ENCODE measurements around the gene CALB2.
A peak's percentile ranks its signal among the peaks of the same experiment; 100 is the strongest.

The CALB2 gene, protein sequence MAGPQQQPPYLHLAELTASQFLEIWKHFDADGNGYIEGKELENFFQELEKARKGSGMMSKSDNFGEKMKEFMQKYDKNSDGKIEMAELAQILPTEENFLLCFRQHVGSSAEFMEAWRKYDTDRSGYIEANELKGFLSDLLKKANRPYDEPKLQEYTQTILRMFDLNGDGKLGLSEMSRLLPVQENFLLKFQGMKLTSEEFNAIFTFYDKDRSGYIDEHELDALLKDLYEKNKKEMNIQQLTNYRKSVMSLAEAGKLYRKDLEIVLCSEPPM

GRCh38 chr16:71358464-71358998 is at the start of gene CALB2:
CALB2 (plus strand) TSS chr16:71358723; CDS start chr16:71358793, 70 bp downstream.
- no peak for TF ChIP-seq CREB1 (IDR thresholded peaks at IDR 0.05; ENCODE audit: low read depth)
- TF ChIP-seq RAD21 (IDR thresholded peaks at IDR 0.05; ENCODE audit: low read depth), result peak; percentile 75
- peak; percentile 46; the same call in 1 of the 2 replicates for TF ChIP-seq EGR1 (IDR thresholded peaks at IDR 0.05)
- TF ChIP-seq CEBPB (IDR thresholded peaks at IDR 0.05), result no peak

- peak; percentile 80 for TF ChIP-seq RAD21 (IDR thresholded peaks at IDR 0.05; ENCODE audit: low read depth)
- 0 out of 2 replicates have a peak, but pooled peaks have one; percentile 45 for TF ChIP-seq ZBTB7A (IDR thresholded peaks at IDR 0.05; ENCODE audit: low read depth)
- no peak for TF ChIP-seq NFIC (IDR thresholded peaks at IDR 0.05)
These were observed 46.9 kb upstream of the CALB2 start for GRCh38 chr16:71311553-71312158.

- TF ChIP-seq MAX (IDR thresholded peaks at IDR 0.05), result no peak
- TF ChIP-seq USF1 (IDR thresholded peaks at IDR 0.05), result no peak
- no peak for TF ChIP-seq EGR1 (IDR thresholded peaks at IDR 0.05)
- TF ChIP-seq YY1 (IDR thresholded peaks at IDR 0.05; ENCODE audit: low read depth), result no peak
- TF ChIP-seq TCF12 (IDR thresholded peaks at IDR 0.05; ENCODE audit: low read depth), result no peak
- no peak for TF ChIP-seq CREB1 (IDR thresholded peaks at IDR 0.05; ENCODE audit: low read depth)
- TF ChIP-seq ZBTB7A (IDR thresholded peaks at IDR 0.05; ENCODE audit: low read depth), result no peak
- TF ChIP-seq TAF1 (IDR thresholded peaks at IDR 0.05; ENCODE audit: low read depth), result no peak
- TF ChIP-seq NFIC (IDR thresholded peaks at IDR 0.05), result no peak
- TF ChIP-seq CEBPB (IDR thresholded peaks at IDR 0.05), result no peak
- TF ChIP-seq TEAD4 (IDR thresholded peaks at IDR 0.05), result no peak
- TF ChIP-seq EP300 (IDR thresholded peaks at IDR 0.05; ENCODE audit: borderline replicate concordance), result no peak
- TF ChIP-seq, protein P1, sequence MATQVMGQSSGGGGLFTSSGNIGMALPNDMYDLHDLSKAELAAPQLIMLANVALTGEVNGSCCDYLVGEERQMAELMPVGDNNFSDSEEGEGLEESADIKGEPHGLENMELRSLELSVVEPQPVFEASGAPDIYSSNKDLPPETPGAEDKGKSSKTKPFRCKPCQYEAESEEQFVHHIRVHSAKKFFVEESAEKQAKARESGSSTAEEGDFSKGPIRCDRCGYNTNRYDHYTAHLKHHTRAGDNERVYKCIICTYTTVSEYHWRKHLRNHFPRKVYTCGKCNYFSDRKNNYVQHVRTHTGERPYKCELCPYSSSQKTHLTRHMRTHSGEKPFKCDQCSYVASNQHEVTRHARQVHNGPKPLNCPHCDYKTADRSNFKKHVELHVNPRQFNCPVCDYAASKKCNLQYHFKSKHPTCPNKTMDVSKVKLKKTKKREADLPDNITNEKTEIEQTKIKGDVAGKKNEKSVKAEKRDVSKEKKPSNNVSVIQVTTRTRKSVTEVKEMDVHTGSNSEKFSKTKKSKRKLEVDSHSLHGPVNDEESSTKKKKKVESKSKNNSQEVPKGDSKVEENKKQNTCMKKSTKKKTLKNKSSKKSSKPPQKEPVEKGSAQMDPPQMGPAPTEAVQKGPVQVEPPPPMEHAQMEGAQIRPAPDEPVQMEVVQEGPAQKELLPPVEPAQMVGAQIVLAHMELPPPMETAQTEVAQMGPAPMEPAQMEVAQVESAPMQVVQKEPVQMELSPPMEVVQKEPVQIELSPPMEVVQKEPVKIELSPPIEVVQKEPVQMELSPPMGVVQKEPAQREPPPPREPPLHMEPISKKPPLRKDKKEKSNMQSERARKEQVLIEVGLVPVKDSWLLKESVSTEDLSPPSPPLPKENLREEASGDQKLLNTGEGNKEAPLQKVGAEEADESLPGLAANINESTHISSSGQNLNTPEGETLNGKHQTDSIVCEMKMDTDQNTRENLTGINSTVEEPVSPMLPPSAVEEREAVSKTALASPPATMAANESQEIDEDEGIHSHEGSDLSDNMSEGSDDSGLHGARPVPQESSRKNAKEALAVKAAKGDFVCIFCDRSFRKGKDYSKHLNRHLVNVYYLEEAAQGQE (IDR thresholded peaks at IDR 0.05; ENCODE audit: low read depth), result no peak
- no peak for TF ChIP-seq RAD21 (IDR thresholded peaks at IDR 0.05; ENCODE audit: low read depth)
These were observed 43.3 kb upstream of the CALB2 start for GRCh38 chr16:71315269-71315668.

GRCh38 chr16:71319999-71320398 is 38.5 kb upstream of the CALB2 start:
- TF ChIP-seq EGR1 (IDR thresholded peaks at IDR 0.05), result no peak

DNA sequence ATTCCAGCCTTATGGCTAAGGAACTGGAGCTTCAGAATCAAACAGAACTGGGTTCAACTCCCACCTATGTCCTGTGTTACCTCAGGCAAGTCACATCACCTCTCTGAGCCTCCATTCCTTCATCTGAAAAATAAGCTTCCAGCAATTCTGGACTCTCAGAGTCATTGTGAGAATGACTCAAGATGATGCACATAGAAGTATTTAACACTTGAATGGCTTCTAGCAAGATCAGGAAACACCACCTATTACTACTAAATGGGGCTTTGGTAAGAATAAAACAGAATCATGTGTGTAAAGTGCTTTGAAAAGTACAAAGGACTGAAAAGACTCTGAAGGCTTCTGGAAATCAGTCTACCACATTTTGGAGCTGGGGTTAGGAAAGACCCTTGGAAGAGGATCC is 30.8 kb upstream of the CALB2 start:
- TF ChIP-seq, protein P1 (IDR thresholded peaks at IDR 0.05; ENCODE audit: low read depth), result no peak
- no peak for TF ChIP-seq TCF12 (IDR thresholded peaks at IDR 0.05; ENCODE audit: low read depth)
- TF ChIP-seq USF1 (IDR thresholded peaks at IDR 0.05), result no peak
- no peak for TF ChIP-seq EGR1 (IDR thresholded peaks at IDR 0.05)
- TF ChIP-seq TAF1 (IDR thresholded peaks at IDR 0.05; ENCODE audit: low read depth), result no peak
- TF ChIP-seq EP300 (IDR thresholded peaks at IDR 0.05; ENCODE audit: borderline replicate concordance), result no peak
- TF ChIP-seq CEBPB (IDR thresholded peaks at IDR 0.05), result no peak
- no peak for TF ChIP-seq ZBTB7A (IDR thresholded peaks at IDR 0.05; ENCODE audit: low read depth)
- TF ChIP-seq CREB1 (IDR thresholded peaks at IDR 0.05; ENCODE audit: low read depth), result no peak
- no peak for TF ChIP-seq RAD21 (IDR thresholded peaks at IDR 0.05; ENCODE audit: low read depth)
- no peak for TF ChIP-seq NFIC (IDR thresholded peaks at IDR 0.05)
- no peak for TF ChIP-seq YY1 (IDR thresholded peaks at IDR 0.05; ENCODE audit: low read depth)
- TF ChIP-seq FOXM1 (IDR thresholded peaks at IDR 0.05; ENCODE audit: borderline replicate concordance, low read depth), result no peak
- no peak for TF ChIP-seq TEAD4 (IDR thresholded peaks at IDR 0.05)

- TF ChIP-seq ZBTB7A (IDR thresholded peaks at IDR 0.05; ENCODE audit: low read depth), result no peak
These were observed 30.4 kb upstream of the CALB2 start for GRCh38 chr16:71328151-71328550.

Data from Ishikawa (cell line).